CD4-positive, alpha-beta T cell treated with Interleukin-12 subunit alpha and Interleukin-12 subunit beta, for 1 hour (primary cell): ENCODE results near the gene TTC24.
"Not testable (repeated sequence)": the region's sequence is repeated elsewhere in the genome, so short reads cannot be mapped to it uniquely, and the experiment has no call there.

Source experiments
- DNase-seq: peaks from one replicate; pipeline ENCODE4 v3.0.0-alpha.2; 2020

Gene TTC24

DNA sequence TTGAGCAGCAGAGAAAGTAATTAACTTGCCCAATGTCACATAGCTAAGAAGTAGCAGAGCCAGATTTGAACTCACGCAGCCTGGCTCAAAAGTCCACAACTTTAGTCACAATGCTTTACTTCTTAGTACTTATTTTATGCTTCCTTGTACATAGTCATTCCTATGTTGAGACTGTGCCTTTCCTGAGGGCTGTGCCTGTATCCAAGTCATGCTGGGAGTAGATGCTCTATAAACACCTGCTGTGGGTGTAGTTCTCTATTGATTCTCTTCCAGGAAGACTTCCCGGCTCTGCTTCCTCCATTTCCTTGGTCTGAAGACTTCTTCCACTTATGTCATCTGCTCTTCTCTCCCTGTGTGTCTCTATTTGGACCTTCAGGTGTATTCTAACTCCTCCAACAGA lies 23.8 kb upstream of the TTC24 start:
- DNase-seq, result no peak

DNA sequence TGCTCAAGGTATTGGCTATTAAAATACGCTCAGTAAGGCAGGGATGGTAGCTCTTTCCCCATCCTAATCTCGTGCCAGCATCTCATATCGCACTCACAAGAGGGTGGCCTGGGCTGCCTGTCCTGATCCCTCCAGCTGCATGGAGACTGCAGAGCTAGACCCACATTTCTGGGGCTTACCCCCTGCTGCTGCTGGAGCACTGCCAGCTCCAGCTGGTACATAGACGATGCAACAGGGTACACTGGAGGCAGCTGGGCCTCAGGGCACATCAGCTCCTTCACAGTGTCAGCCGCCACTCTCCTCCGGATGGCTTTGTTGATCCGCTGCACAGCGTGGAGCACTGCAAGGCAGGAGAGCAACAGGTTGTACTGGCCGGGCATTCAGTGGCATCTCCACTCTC lies 23.2 kb upstream of the TTC24 start:
- no peak for DNase-seq

GRCh38 chr1:156559086-156559796 lies 20.3 kb upstream of the TTC24 start:
- DNase-seq, result no peak

DNA sequence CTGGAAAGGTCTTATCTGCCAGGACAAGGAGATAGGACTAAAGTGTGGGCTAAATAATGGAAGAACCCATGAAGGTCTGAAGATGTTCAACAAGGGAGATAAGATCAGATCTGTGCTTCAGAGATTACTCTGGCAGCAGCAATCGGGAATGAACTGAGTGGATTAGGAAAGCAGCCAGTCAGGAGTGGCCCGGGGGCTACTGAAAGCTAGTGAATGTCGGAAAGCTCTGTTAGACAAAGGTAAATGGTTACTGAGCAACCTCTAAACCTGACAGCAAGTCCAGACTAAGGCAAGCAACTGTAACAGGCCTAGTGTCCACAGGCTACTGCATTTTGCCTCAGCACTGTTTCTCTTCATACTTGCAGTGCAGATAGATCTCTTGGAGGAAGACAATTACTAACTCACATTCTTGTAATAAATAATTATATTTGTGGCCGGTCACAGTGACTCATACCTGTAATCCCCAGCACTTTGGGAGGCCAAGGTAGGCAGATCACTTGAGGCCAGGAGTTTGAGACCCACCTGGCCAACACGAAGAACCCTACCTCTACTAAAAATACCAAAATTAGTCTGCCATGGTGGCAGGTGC lies 19.6 kb upstream of the TTC24 start:
- DNase-seq, result no peak

GRCh38 chr1:156560585-156561163 lies 18.8 kb upstream of the TTC24 start:
- no peak for DNase-seq

GRCh38 chr1:156565519-156565918 lies 14.0 kb upstream of the TTC24 start:
- DNase-seq, result no peak

- DNase-seq, result no peak
These were observed 13.1 kb upstream of the TTC24 start for GRCh38 chr1:156566436-156566835.

GRCh38 chr1:156571261-156571852 lies 8.2 kb upstream of the TTC24 start:
- DNase-seq, result no peak

- DNase-seq, result peak; percentile 80
These were observed 7.4 kb upstream of the TTC24 start, which contains the start of gene IQGAP3 for GRCh38 chr1:156571919-156572662. Gene IQGAP3, minus strand, starts transcription at chr1:156572565. Its CDS starts 36 bp downstream, at chr1:156572529.

DNA sequence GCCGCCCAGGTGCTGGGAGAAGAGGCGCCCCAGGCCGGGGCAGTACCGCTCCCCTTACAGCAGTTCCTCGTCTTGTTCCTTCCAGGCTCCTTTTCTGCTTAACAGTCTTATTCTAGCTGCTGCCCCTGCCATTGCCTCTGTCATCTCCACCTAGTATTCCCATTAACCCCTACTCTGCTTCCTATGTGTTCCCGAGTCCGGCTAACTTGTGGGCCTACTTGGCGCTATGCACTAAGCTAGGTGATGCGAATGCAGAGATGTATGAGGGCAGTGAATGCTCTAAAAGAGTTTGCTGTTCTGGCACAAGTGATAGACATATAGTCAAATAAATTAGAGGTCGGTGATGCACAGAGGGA lies 6.9 kb upstream of the TTC24 start:
- no peak for DNase-seq

DNA sequence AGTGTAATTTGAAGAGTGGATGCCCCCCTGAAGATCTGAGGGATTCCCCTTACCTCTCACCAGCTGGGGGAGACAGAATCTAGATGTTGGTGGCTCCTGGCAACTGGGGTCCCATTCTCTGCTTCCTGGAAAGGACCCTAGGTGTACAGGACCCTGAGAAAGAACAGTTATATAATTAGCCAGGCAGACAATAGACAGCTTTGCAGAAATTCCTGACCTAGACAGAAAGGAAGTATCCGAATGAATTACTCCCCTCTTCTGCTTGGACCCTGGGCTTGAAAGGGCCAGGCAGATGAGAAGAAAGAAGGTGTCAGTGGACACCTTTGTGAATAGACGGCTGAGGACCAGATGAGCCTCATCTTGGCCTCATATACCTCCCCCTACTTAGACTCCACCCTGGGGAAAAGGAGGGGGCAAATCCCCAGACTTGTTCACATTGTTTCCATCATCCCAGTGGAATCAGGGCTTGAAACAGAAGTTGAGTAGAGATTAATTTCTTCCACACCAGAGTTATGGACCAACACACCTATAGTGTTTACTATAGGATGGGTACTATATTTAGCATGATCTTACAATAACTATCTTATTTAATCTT lies 5.4 kb upstream of the TTC24 start:
- no peak for DNase-seq

DNA sequence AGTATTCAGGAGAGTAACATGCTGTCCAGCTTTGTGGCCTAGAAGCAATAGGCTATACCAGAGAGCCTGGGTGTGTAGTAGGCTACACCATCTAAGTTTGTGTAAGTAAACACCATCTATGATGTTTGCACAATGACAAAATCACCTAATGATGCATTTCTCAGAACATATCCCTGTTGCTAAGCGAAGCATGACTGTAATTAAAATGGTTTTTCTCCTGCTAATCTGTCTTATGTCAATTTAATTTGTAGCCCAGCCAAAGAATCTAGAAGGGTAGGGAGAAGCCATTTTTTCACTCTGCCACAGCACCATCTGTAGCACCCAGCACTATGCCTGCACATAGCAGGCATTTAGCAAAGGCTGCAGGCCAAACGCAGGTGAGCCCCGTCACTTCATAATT lies 2.0 kb upstream of the TTC24 start:
- no peak for DNase-seq

- DNase-seq, result no peak
These were observed 1.5 kb upstream of the TTC24 start for GRCh38 chr1:156578055-156578454.

GRCh38 chr1:156581661-156582387 lies 2.3 kb downstream of the TTC24 start:
- DNase-seq, result peak; percentile 35

DNA sequence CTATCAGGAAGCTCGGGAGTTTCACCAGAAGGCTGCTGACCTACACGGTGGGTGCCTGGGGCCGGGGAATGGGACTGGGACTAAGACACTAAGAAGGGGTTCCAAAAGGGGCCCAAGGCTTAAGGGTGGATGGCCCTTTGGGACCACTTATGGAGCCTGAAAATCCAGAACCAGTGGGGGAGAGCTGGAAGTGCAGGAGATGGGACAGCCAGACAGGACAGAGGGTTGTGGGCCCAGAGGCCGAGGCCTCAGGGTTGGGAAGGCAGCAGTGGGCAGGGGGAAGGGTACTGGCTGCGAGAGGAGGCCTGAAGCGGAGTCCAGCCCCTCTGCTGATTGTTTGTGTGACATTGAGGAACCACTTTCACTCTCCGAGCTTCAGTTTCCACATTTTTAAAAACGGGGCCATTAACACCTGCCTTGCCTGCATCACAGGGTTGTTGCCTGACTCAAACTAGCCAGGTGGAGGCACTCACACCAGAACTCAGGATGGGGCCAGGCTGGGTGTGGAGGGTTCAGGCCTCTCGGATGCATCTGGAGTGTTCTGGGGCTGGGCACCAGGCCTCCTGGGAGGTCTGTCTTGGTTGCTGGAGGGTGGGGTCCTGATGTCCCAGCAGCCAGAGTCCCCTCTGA lies 3.0 kb downstream of the TTC24 start:
- DNase-seq, result peak; percentile 20

GRCh38 chr1:156583821-156584622 lies 4.5 kb downstream of the TTC24 start:
- peak; percentile 82 for DNase-seq

DNA sequence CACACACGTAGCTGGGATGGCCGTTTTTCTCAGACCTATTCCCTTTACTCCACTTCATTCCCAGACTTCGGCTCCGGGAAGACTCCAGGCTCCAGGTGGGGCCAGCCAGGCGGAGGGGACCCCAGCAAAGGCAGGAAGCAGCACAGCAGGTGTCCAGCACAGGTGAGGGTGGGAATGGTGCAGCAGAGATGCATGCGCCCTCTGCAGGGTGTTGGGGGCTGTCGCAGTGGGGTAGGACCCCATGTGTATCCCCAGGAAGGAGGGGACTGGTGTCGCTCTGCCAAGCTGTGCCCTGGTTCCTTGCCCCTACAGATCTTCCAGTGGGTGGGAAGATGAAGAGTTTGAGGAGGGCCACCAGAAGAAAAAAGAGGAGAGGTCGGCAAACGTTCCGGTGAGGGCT lies 5.3 kb downstream of the TTC24 start:
- DNase-seq, result no peak

DNA sequence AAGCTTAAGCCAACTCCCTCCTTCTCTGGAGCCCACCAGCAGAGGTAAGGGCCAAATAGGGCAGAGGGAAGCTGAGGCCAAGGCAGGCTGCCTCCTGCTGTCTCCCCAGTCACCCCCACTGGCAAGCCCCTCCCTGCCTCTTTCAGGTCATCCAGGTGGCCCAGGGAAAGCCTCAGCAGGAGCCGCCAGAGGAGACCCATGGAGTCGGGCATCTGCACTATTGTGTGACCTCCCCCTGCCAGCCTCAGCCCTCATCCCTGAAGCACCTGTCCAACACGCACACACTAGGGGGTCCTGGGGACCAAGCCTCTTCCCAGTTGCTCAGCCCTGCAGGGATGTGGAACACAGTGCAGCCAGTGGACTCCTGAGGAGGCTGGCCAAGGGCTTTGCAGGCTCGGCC lies 6.8 kb downstream of the TTC24 start:
- DNase-seq, result no peak

DNA sequence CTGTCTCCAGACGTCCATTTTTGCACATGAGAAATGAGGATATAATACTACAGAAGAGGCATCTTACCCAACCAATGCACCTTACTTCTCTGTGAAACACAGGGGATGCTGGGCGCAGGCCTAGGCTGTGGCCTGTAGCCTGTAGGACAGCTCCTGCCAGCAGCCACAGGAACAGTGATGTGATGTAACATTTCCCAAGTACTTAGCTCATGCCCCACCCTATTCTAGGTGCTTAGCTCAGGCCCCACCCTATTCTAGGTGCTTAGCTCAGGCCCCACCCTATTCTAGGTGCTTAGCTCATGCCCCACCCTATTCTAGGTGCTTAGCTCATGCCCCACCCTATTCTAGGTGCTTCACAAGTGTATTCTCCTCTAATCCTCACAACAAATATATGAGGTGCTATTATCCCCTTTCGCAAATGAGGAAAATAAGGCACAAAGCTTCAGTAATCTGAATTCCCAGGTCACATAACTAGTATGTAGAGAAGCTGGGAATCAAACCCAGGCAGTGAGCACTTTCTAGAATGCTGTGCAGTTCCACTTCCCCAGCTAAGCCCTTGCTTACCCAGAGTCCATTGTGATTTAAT lies 7.5 kb downstream of the TTC24 start:
- no peak for DNase-seq

- DNase-seq, result not testable (repeated sequence)
These were observed 8.4 kb downstream of the TTC24 start for GRCh38 chr1:156587927-156588326.

GRCh38 chr1:156589546-156589945 lies 10.0 kb downstream of the TTC24 start:
- no peak for DNase-seq
